Hypothalamus (tissue), 51 donors: ENCODE results near the gene SPATA22.
"Not testable (repeated sequence)": the region's sequence is repeated elsewhere in the genome, so short reads cannot be mapped to it uniquely, and the experiment has no call there.

Source experiments
- DNase-seq, 51 donors: peaks; one replicate each; lab custom pipeline; 2025; lab: John Stamatoyannopoulos, UW

Gene SPATA22

DNA sequence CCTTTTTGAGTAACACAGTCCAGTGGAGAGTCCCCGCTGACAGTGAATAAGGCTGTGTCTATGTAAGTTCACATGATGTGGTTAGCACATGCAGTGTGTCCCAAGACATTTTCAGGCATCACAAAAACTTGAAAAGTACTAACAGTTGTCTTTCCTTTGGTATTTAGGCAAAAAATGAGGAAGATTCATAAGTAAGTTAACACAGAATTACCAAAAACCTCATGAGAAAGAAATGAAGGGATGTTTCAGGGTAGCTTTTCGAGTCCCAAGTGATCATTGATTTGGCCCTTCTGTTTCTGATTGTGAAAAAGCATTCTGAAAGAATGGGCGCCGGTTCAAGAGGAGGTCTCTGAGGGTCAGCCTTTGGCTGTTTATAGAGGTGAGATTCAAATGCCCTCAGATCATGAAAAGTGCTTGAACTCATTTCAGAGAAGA, 3.6 kb upstream of the SPATA22 start:
- DNase-seq, result peak in 1 of 51 donors; percentile 82

GRCh38 chr17:3474212-3474611, 2.6 kb upstream of the SPATA22 start:
- peak in 1 of 51 donors; percentile 27 for DNase-seq

DNA sequence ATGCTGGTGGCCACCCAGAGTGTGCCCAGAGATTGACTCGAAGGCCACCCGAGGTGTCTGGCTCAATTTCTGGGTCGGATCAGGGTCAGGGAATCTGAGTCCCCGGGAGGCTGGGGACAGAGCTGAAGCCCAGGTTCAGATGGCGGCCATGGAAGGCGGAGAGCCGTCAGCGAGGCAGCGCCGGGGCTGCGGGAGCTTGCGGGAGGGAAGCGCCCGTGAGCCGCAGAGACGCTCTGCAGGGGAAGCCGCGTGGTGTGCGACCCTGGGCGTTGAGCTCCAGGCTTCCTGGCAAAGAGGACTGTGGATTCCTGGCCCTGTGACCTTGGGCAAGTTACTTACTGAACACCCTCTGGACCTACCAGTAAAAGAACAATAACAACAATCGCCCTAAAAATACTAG, 518 bp upstream of the SPATA22 start:
- no peak for DNase-seq

DNA sequence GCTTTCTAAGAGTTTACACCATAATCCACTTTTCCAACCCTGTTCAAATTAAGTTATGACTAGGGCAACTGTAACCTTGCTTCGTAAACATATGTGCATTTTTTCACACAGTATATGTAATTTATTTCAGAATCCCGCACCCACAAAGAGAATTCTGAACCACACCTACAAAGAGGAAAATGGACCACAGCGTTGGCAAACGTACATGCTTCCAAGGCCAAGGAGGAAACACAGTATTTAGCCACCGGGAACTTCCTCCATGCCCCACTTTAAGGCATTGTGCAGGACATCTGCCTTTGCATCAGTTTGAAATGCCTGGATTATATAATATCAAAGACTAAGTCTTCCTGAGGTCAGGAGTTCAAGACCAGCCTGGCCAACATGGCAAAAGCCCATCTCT, 2.1 kb downstream of the SPATA22 start:
- no peak for DNase-seq

DNA sequence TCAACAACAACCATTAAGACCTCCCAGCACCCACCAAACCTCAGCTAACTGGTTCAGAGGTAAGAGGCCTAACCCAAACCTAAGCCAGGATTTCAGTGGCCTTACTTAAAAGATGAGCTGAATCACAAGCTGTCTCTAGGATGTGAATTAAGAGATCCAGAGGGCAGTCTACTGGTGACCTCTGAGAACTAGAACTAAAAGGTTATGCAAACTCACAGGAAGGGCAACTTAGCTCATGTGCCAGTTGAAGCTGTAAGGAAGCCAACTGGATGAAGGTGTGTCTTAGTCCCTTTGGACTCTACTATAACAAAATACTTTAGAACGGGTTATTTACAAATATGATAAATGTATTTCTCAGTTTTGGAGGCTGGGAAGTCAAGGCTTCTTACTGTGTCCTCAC, 5.3 kb downstream of the SPATA22 start:
- not testable (repeated sequence) for DNase-seq

DNA sequence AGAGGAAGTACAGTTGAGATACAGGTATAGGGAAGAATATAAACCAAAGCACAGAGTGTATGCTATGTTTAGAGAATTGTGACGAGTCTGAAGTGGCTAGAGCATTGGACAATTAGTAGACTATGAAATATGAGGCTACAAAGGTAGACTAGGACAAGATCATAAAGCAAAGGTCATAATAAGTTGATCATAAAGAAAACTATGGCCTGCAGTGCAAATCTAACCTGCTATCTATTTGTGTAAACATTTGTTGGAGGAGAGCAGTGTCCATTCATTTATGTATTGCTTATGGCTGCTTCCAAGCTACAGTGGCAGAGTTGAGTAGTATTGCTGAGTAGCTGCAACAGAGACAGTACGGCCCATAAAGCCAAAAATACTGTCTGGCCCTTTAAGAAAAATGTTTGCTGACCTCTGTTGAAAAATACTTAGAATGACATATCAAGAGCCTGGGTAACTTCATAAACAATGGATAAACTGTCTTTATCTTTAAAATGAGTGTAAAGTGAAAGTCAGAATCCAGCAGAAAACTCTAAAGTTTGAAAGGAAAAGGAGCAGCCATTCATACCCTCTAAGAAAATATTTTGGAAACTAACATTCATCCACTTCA, 23.5 kb downstream of the SPATA22 start:
- DNase-seq, result no peak

GRCh38 chr17:3447625-3448024, 24.0 kb downstream of the SPATA22 start:
- DNase-seq, result no peak

DNA sequence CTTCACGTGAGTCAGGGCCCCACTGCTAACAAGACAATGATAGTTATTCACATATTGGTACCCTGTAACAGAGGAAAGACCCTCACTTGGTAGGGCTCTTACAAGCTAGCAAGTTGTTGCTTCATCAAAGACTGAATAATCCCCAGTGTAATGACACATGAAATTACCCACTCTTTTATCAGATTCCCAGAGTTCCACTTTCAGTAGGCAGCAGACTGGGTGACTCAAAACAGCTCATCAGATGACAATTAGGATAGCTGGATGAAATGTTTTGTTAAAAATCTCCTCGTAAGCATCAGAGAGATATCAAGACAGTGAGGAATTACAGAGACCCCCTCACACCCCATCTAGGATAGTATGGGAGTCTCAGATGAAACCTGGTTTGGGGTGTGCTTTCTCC, 31.2 kb downstream of the SPATA22 start:
- no peak for DNase-seq

DNA sequence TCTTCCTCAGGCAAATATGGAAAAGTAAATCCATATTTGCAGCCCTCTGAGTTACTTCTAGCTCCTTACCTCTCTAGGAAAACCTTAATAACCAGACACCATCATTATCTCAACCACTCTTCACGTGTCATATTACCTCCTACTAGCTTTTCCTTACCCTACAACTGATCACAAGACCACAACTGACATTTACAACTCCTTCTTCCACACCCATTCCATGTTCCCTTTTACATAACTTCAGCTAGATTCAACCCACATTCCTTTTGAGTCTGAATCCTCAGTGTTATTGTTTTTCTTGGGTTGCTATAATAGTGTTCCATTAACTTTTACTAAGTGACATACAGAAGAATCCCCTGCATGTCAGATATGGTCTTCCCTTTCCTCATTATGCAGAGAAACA, 33.3 kb downstream of the SPATA22 start:
- no peak for DNase-seq

DNA sequence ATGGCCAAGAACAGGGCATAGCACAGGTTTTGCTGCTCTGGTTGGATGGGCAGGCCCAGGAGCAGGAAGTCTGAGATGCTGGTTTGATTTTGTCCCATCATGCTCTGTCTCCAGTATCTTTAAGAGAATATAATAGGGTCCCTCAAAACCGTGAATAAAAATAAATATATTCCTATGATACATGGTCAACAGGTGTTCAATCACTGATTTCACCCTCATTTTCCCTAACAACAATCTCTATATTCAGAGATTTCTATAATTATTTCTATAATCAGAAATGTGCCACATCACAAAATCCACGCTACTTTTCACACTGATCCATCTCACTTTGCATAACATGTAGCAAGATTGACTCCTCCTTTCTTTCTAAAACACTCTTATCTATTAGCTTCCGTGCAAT, 37.9 kb downstream of the SPATA22 start, which contains the start of gene OR1E2:
Gene OR1E2 (minus strand): TSS at position 101 of the 400 bp plus-strand sequence. CDS start 0 bp downstream, at position 101.
- no peak for DNase-seq

GRCh38 chr17:3433215-3433614, 38.4 kb downstream of the SPATA22 start:
- peak in 3 of 51 donors; percentile 0 to 5 (median 4) for DNase-seq

DNA sequence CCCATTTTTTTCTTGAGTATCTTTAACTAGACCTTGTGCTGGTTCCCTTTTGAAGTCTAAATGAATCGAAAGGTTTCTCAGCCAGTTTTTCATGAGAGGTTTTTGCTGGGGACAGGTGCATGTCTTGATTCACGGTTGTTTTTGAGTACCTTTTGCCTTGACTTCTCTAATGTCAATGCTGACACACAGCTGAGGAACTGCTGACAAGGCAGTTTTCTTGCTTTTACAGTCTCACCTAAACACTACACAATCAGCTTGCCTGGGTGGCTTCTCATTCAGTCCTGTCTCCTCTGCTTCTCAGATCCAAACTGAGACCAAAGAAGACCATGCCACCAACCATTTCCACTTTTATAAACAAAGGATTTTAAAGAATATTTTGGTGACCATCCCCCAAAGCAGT, 53.4 kb downstream of the SPATA22 start:
- DNase-seq, result no peak

GRCh38 chr17:3415610-3416009, 56.0 kb downstream of the SPATA22 start:
- DNase-seq, result no peak

DNA sequence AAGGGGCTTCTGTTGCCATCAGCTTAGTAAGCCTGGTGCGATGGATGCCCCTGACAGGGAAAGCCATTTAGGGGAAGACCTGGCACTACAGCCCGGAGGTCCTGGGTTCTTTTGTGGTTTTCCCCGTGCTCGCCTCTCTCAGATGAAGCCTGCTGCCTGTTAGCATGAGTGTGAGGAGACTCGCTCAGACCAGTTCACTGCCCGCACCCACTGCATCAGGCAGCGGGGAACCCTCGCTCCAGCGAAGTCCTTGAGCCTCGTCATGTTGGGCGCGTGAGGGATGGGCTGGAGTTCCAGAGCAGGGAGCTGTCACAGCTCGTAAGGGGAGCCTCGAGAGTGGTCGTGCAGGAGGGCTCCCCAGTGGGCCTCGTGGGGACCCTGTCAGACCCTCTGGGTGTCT, 59.4 kb downstream of the SPATA22 start:
- not testable (repeated sequence) for DNase-seq

DNA sequence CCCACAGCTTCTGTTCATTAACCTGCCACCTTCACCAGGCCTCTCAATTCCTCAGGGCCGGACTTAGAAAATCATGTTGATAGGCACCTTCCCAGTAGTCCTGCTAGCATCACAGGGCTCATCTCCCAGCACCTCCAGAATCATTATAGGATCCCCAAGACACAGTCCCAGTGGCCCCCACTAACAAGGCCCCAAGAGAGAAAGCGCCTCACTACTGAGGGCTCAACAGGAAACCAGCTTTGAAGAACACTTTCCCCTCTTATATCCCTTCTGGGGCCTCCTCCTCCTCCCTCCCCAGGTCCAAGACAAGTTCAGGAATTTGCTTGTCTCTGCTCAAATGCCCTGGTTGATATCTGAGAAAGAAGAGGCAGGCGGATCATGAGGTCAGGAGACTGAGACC, 60.5 kb downstream of the SPATA22 start, which contains the start of gene OR3A3:
Gene OR3A3 (plus strand): TSS at position 301 of the 400 bp plus-strand sequence.
- no peak for DNase-seq

DNA sequence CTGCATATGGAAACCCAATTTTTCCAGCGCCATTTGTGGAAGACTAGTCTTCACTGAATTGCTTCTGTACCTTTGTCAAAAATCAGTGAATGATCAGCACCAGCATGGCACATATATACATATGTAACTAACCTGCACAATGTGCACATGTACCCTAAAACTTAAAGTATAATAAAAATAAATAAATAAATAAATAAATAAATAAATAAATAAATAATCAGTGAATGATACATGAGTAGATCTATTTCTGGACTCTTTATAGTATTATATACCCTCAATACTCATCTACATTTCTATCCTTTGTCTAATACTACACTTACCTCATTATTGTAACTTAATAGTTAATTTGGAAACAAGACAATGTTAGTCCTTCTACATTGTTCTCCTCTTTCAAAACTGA, 67.8 kb downstream of the SPATA22 start:
- not testable (repeated sequence) for DNase-seq

DNA sequence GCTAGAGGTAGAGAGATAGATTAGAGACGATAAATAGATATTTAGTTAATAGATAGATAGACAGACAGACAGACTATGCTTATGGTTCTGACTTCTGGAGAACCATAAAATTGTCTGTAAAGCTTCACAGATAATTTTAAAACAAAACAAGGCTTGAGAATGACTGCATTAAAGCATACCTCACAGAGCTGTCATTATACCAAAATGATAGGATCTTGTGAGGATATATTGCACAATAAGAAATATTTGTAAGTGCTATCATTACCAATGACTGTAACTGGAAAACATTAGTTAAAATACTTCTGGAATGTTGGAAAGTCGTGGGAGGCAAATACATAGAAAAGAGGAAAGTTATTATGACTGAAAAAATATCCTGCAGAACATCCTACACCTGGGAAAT, 69.8 kb downstream of the SPATA22 start:
- no peak for DNase-seq

GRCh38 chr17:3400055-3400454, 71.6 kb downstream of the SPATA22 start:
- no peak for DNase-seq

- DNase-seq, result no peak
These were observed 73.3 kb downstream of the SPATA22 start, which contains the start of gene OR1E1 for GRCh38 chr17:3398310-3398709. Gene OR1E1, minus strand, starts transcription at chr17:3398410. Its CDS starts 0 bp downstream, at chr17:3398410.

- not testable (repeated sequence) for DNase-seq
These were observed 73.8 kb downstream of the SPATA22 start for GRCh38 chr17:3397801-3398200.
